B cell (primary cell): Measurements from ENCODE around the gene ADAMTS16.

Experiments used
- CTCF ChIP-seq: fragments of 200-600 bp; IDR thresholded peaks from one replicate; pipeline ENCODE4 v1.8.0; 2022; ENCODE audit warnings: antibody characterized with exemption, mild to moderate bottlenecking
- EZH2 ChIP-seq: IDR thresholded peaks from 2 replicates; pipeline ENCODE4 v1.6.1; 2012; ENCODE audit warnings: borderline replicate concordance, low read depth, mild to moderate bottlenecking, moderate library complexity, low read length; ENCODE audit not compliant: insufficient read depth, poor library complexity, severe bottlenecking

- TF ChIP-seq CTCF = no peak
- TF ChIP-seq EZH2 = no peak
Observed at GRCh38 chr5:5356765-5357164, 216.6 kb downstream of the ADAMTS16 start.
